ENCODE results near the gene WASF2. TPM values are rescaled to one million over a fixed set of nuclear protein-coding genes. Genes with fewer than 3 reads are reported as not detected.
"Not testable (repeated sequence)": the region's sequence is repeated elsewhere in the genome, so short reads cannot be mapped to it uniquely, and the experiment has no call there.

The WASF2 gene
- total RNA-seq = 51.2 TPM
- long read RNA-seq, full-length matches to known transcripts = 26 of 67 reads
- long read RNA-seq, partial matches to known transcripts = 16 of 67 reads
- long read RNA-seq, other reads (novel, unspliced or antisense) = 25 of 67 reads

DNA sequence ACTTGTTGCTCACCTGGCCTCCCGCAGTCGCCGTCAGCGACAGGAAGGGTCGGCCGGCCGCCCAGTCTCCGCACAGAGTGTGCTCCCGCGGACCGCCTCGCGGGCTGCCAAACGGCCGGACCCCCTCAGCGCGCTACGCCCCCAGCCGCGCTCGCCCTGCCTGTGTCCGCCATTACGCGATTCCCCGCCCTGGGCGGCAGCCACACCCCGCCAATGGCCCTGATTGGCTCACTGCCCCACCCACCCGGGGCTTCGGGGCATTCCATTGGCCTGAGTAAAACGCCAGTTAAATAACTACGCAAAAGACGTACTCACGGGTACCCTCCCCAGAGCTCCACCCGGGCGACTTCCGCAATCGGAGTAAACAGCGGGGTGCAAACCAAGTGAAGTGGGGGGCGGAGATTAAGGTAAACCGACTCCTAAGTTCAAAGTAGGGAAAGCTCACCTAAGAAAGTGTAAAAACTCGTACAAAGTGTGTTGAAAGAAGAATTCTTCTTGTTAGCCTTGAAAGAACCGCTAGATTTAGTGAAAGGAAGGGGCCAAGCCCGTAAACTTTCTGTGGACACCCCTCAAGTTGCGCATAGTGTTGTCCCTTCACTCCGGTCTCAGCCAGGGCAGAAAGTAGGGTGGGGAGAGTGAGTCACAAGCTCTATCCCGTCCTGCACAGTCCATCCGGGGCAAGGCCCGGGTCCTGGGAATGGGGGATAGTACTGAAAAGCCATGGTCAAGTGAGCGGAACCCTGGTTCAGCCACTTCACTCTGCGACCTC, at the start of gene WASF2:
Gene WASF2 (minus strand): TSS at position 195 of the 769 bp plus-strand sequence. CDS start 61,277 bp downstream, outside the sequence.
- DNase-seq = peak; percentile 97
- peak within 1 kb of the TSS; percentile 99 for H3K27ac ChIP-seq (replicated peaks)
- H3K36me3 ChIP-seq = no peaks in the 10 kb centered on the region
- intact Hi-C loops (cut with micrococcal nuclease) = loop anchor here (10.0 kb wide), 1 partner anchor 55 kb away; no protein-coding TSS in a partner anchor
- H3K27me3 ChIP-seq (ENCODE audit: low read depth) = no peaks in the 10 kb centered on the region
- H3K9me3 ChIP-seq (replicated peaks) = no peaks in the 10 kb centered on the region
- peak within 1 kb of the TSS; percentile 89 for H3K4me3 ChIP-seq
- TF ChIP-seq, protein P1, sequence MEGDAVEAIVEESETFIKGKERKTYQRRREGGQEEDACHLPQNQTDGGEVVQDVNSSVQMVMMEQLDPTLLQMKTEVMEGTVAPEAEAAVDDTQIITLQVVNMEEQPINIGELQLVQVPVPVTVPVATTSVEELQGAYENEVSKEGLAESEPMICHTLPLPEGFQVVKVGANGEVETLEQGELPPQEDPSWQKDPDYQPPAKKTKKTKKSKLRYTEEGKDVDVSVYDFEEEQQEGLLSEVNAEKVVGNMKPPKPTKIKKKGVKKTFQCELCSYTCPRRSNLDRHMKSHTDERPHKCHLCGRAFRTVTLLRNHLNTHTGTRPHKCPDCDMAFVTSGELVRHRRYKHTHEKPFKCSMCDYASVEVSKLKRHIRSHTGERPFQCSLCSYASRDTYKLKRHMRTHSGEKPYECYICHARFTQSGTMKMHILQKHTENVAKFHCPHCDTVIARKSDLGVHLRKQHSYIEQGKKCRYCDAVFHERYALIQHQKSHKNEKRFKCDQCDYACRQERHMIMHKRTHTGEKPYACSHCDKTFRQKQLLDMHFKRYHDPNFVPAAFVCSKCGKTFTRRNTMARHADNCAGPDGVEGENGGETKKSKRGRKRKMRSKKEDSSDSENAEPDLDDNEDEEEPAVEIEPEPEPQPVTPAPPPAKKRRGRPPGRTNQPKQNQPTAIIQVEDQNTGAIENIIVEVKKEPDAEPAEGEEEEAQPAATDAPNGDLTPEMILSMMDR (IDR thresholded peaks at IDR 0.05; ENCODE audit: borderline replicate concordance) = no peak
- H3K4me1 ChIP-seq = peaks cover 70% of the 10 kb centered on the region

- Histone ChIP-seq H3K27me3 (ENCODE audit: low read depth) (no peaks in the 10 kb centered on the region), H3K36me3 (peaks cover 13% of the 10 kb centered on the region), H3K27ac (replicated peaks) (peak overlapping the region; percentile 89), H3K4me3 (no peak overlapping the region), H3K9me3 (replicated peaks) (no peaks in the 10 kb centered on the region), H3K4me1 (peaks cover 90% of the 10 kb centered on the region)
- TF ChIP-seq, protein P1 (IDR thresholded peaks at IDR 0.05; ENCODE audit: borderline replicate concordance) = no peak
- intact Hi-C loops (cut with micrococcal nuclease) = no loop called here
- no peak for DNase-seq
Measured at GRCh38 chr1:27538793-27539192, 48.8 kb upstream of the WASF2 start.

DNA sequence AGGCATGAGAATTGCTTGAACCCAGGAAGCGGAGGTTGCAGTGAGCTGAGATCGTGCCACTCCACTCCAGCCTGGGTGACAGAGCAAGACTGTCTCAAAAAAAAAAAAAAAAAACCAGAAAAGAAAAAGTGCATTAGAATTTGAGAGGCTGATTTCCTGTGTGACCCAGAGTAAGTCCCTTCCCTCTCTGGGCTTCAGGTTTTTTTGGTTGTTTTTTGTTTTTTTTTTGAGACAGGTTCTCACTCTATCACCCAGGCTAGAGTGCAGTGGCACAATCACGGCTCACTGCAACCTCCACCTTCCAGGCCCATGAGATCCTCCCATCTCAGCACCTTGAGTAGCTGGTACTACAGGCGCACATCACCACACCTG, 48.3 kb upstream of the WASF2 start:
- H3K4me3 ChIP-seq; H3K9me3 ChIP-seq (replicated peaks); DNase-seq; intact Hi-C loops (cut with micrococcal nuclease); H3K27me3 ChIP-seq (ENCODE audit: low read depth): not testable (repeated sequence)
- peaks cover 18% of the 10 kb centered on the region for H3K36me3 ChIP-seq
- H3K27ac ChIP-seq (replicated peaks) = peak overlapping the region; percentile 89
- H3K4me1 ChIP-seq = peaks cover 85% of the 10 kb centered on the region

GRCh38 chr1:27536767-27537166, 46.8 kb upstream of the WASF2 start:
- peak overlapping the region; percentile 89 for H3K27ac ChIP-seq (replicated peaks)
- peaks cover 70% of the 10 kb centered on the region for H3K4me1 ChIP-seq
- H3K4me3 ChIP-seq = peak overlapping the region; percentile 17
- peak; percentile 73 for DNase-seq
- H3K27me3 ChIP-seq (ENCODE audit: low read depth) = no peaks in the 10 kb centered on the region
- intact Hi-C loops (cut with micrococcal nuclease) = no loop called here
- peaks cover 28% of the 10 kb centered on the region for H3K36me3 ChIP-seq
- no peaks in the 10 kb centered on the region for H3K9me3 ChIP-seq (replicated peaks)
- TF ChIP-seq, protein P1 (IDR thresholded peaks at IDR 0.05; ENCODE audit: borderline replicate concordance) = peak; percentile 19

GRCh38 chr1:27536010-27536757, 46.2 kb upstream of the WASF2 start:
- Histone ChIP-seq H3K27me3 (ENCODE audit: low read depth) (no peaks in the 10 kb centered on the region), H3K4me1 (peaks cover 64% of the 10 kb centered on the region), H3K27ac (replicated peaks) (peak overlapping the region; percentile 89), H3K4me3 (no peak overlapping the region), H3K36me3 (peaks cover 28% of the 10 kb centered on the region), H3K9me3 (replicated peaks) (no peaks in the 10 kb centered on the region)
- TF ChIP-seq, protein P1 (IDR thresholded peaks at IDR 0.05; ENCODE audit: borderline replicate concordance) = no peak
- no peak for DNase-seq
- intact Hi-C loops (cut with micrococcal nuclease) = no loop called here
